ENCODE measurements around the gene MICU1.

DNA sequence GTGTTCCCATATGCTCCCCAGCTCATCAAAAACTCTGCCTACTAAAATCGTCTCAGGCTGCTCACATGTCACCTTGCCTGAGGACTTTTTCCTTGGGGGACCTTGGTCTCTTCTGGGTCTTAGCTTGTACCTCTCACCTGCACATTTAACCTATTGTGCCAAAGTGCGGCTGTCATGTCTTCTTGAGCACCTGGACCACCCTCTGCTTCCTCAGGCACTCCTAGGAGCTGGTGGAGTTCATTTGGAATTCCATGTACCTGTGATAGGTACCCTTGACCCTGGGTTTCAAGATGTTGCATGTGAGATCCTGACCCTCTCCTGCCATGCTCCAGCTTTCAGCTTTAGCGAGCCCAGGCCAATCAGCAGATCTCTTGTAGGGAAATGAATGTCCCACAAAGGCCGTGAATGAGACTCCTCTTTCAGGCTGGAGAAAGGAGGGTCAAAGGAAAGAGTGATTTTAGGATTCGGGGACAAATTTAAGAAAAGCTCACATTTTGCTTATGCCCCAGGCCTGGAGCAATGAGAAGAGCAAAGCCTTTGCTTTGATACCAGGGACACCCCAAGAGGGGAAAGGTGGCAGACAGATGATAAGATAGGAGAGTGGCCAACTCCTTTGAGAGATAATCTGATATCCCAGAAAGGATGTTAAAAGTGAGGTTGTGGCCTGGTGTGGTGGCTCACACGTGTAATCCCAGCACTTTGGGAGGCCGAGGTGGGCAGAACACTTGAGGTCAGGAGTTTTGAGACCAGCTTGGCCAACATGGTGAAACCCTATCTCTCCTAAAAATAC is 260.6 kb downstream of the MICU1 start:
- TF ChIP-seq TSHZ2 (CRISPR knock-in tag; IDR thresholded peaks at IDR 0.05) (no peak), CSDC2 (CRISPR knock-in tag; IDR thresholded peaks at IDR 0.05) (no peak), TCF4 (CRISPR knock-in tag; IDR thresholded peaks at IDR 0.05; ENCODE audit: borderline replicate concordance) (no peak), ARNTL (CRISPR knock-in tag; IDR thresholded peaks at IDR 0.05; ENCODE audit: borderline replicate concordance, low read depth) (no peak), BACH2 (CRISPR knock-in tag; IDR thresholded peaks at IDR 0.05; ENCODE audit: borderline replicate concordance) (no peak), ZFP30 (CRISPR knock-in tag; IDR thresholded peaks at IDR 0.05) (no peak), CSRNP3 (CRISPR knock-in tag; IDR thresholded peaks at IDR 0.05) (no peak), ZFP3 (CRISPR knock-in tag; IDR thresholded peaks at IDR 0.05) (no peak), ZNF70 (CRISPR knock-in tag; IDR thresholded peaks at IDR 0.05) (no peak), ZNF565 (CRISPR knock-in tag; conservative IDR thresholded peaks at IDR 0.05; ENCODE audit: low read depth) (no peak), ISL1 (CRISPR knock-in tag; IDR thresholded peaks at IDR 0.05) (no peak), SNAI2 (CRISPR knock-in tag; IDR thresholded peaks at IDR 0.05) (no peak), GLIS3 (CRISPR knock-in tag; IDR thresholded peaks at IDR 0.05) (no peak)
- TF ChIP-seq, protein P1, sequence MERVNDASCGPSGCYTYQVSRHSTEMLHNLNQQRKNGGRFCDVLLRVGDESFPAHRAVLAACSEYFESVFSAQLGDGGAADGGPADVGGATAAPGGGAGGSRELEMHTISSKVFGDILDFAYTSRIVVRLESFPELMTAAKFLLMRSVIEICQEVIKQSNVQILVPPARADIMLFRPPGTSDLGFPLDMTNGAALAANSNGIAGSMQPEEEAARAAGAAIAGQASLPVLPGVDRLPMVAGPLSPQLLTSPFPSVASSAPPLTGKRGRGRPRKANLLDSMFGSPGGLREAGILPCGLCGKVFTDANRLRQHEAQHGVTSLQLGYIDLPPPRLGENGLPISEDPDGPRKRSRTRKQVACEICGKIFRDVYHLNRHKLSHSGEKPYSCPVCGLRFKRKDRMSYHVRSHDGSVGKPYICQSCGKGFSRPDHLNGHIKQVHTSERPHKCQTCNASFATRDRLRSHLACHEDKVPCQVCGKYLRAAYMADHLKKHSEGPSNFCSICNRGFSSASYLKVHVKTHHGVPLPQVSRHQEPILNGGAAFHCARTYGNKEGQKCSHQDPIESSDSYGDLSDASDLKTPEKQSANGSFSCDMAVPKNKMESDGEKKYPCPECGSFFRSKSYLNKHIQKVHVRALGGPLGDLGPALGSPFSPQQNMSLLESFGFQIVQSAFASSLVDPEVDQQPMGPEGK (CRISPR knock-in tag; IDR thresholded peaks at IDR 0.05; ENCODE audit: borderline replicate concordance) = no peak
